Stimulated activated CD4-positive, alpha-beta T cell treated with anti-CD3 and anti-CD28 coated beads, TNF-alpha, amount 100 ng/mL, for 48 hours (primary cell): ENCODE results near the gene ACYP1.
"Not testable (repeated sequence)": the region's sequence is repeated elsewhere in the genome, so short reads cannot be mapped to it uniquely, and the experiment has no call there.

ENCODE experiments used
- DNase-seq, 3 donors: peaks; one replicate each; pipeline ENCODE4 v3.0.0-alpha.2; 2020; ENCODE audit warnings: low read depth in 3 of 3

Gene ACYP1

GRCh38 chr14:75068294-75069120 is 4.7 kb upstream of the ACYP1 start:
- DNase-seq = no peak

- DNase-seq = not testable (repeated sequence)
Measured at GRCh38 chr14:75067765-75068164, 3.9 kb upstream of the ACYP1 start.

GRCh38 chr14:75067212-75067611 is 3.4 kb upstream of the ACYP1 start:
- DNase-seq = no peak

GRCh38 chr14:75066691-75067090 is 2.9 kb upstream of the ACYP1 start:
- no peak for DNase-seq

- DNase-seq = no peak
Measured at GRCh38 chr14:75064205-75064567, 362 bp upstream of the ACYP1 start.

GRCh38 chr14:75063013-75063412 is 811 bp downstream of the ACYP1 start:
- no peak for DNase-seq

- no peak for DNase-seq
Measured at GRCh38 chr14:75060420-75060819, 3.4 kb downstream of the ACYP1 start.

GRCh38 chr14:75059642-75060041 is 4.2 kb downstream of the ACYP1 start:
- DNase-seq = no peak

GRCh38 chr14:75054421-75054820 is 9.4 kb downstream of the ACYP1 start:
- no peak for DNase-seq

GRCh38 chr14:75053396-75054291 is 10.2 kb downstream of the ACYP1 start:
- no peak for DNase-seq

- DNase-seq = no peak
Measured at GRCh38 chr14:75051556-75051899, 12.3 kb downstream of the ACYP1 start.

GRCh38 chr14:75050852-75051555 is 12.8 kb downstream of the ACYP1 start, which contains the start of gene MLH3:
Gene MLH3, minus strand, starts transcription at chr14:75051467. Its CDS starts 1,812 bp downstream, at chr14:75049655.
- DNase-seq = peak; percentile 57 to 63 (median 61)

- no peak for DNase-seq
Measured at GRCh38 chr14:75049731-75050201, 14.1 kb downstream of the ACYP1 start.

GRCh38 chr14:75049136-75049535 is 14.7 kb downstream of the ACYP1 start:
- DNase-seq = no peak

GRCh38 chr14:75048101-75048500 is 15.7 kb downstream of the ACYP1 start:
- DNase-seq = no peak

GRCh38 chr14:75047506-75047905 is 16.3 kb downstream of the ACYP1 start:
- no peak for DNase-seq

GRCh38 chr14:75046899-75047298 is 16.9 kb downstream of the ACYP1 start:
- DNase-seq = no peak

- no peak for DNase-seq
Measured at GRCh38 chr14:75046275-75046674, 17.5 kb downstream of the ACYP1 start.

- DNase-seq = no peak
Measured at GRCh38 chr14:75044752-75045151, 19.1 kb downstream of the ACYP1 start.

- no peak for DNase-seq
Measured at GRCh38 chr14:75044322-75044721, 19.5 kb downstream of the ACYP1 start.

- DNase-seq = no peak
Measured at GRCh38 chr14:75042035-75042434, 21.8 kb downstream of the ACYP1 start.

- DNase-seq = no peak
Measured at GRCh38 chr14:75041613-75042012, 22.2 kb downstream of the ACYP1 start.
